HepG2 (cell line): ENCODE results near the gene PGAP1. TPM values are rescaled to one million over a fixed set of nuclear protein-coding genes. Genes with fewer than 3 reads are reported as not detected.

Experiments used
- ATAC-seq: fragments of 200-7000 bp; cut with Tn5 transposase; 3 replicates; pipeline ENCODE4 v1.9.1; 2020; ENCODE audit warnings: mild to moderate bottlenecking, moderate library complexity
- BruUV-seq: library from RNA; stranded (reverse); fragments of 400-500 nt; replicated peaks from 2 replicates; lab custom pipeline; 2021; lab: Mats Ljungman, UMichigan
- CTCF ChIA-PET: fragments of 300-600 bp; formaldehyde crosslinking; extraction: SDS; loops from one replicate; lab custom pipeline; 2021; ENCODE audit warnings: low total read pairs, inconsistent platforms, low intra/inter-chr PET ratio; lab: Yijun Ruan, JAX
- POLR2A ChIA-PET: fragments of 350-600 bp; sonication (Branson Sonifier 250); formaldehyde crosslinking; loops from one replicate; lab custom pipeline; 2020; ENCODE audit warnings: antibody characterized with exemption, inconsistent platforms; lab: Yijun Ruan, JAX
- DNase-seq: peaks from one replicate; pipeline ENCODE4 v3.0.0-alpha.2; 2015; ENCODE audit warnings: low spot score
- FAIRE-seq: peaks from 3 replicates; lab custom pipeline; 2011; peaks lifted over from hg19 to GRCh38; lab: Jason Lieb, UNC
- H2AFZ ChIP-seq: one replicate; pipeline ENCODE4 v1.6.1; 2011; ENCODE audit warnings: low read length, inconsistent platforms
- H3K27ac ChIP-seq: fragments of 300-600 bp; 3 replicates; pipeline ENCODE4 v1.8.0; 2011; ENCODE audit warnings: mixed run types, mild to moderate bottlenecking, mixed read lengths, low read length, inconsistent platforms; ENCODE audit not compliant: insufficient read depth; ENCODE audit errors: extremely low read length
- H3K27me3 ChIP-seq, 2 experiments: fragments of 200-600 bp in 1 of 2; 2 replicates in 1 of 2; 3 replicates in 1 of 2; pipeline versions ENCODE4 v1.6.0 to v1.8.0; 2011; ENCODE audit warnings: low read length in 2 of 2, mild to moderate bottlenecking in 2 of 2, moderate library complexity in 2 of 2, inconsistent platforms in 1 of 2; ENCODE audit not compliant: insufficient read depth in 2 of 2, control insufficient read depth in 1 of 2
- H3K36me3 ChIP-seq, 2 experiments: fragments of 200-600 bp in 1 of 2; replicated peaks in 1 of 2; 2 replicates in 1 of 2; 3 replicates in 1 of 2; pipeline versions ENCODE4 v1.5.1 to v1.8.0; 2011; ENCODE audit warnings: low read length in 2 of 2, inconsistent platforms in 1 of 2; ENCODE audit not compliant: insufficient read depth in 2 of 2, control insufficient read depth in 1 of 2
- H3K4me1 ChIP-seq: 2 replicates; pipeline ENCODE4 v1.5.1; 2012; ENCODE audit warnings: low read length, inconsistent platforms; ENCODE audit not compliant: insufficient read depth
- H3K4me2 ChIP-seq: 2 replicates; pipeline ENCODE4 v1.6.0; 2011; ENCODE audit warnings: low read depth, low read length, inconsistent platforms
- H3K4me3 ChIP-seq, 3 experiments: fragments of 200-600 bp in 1 of 3; sonication (generic), shearing (Covaris generic) in 1 of 3; replicated peaks in 1 of 3; 2 replicates each; pipeline ENCODE4 v1.5.1; 2011 to 2016; ENCODE audit warnings: low read length in 3 of 3, inconsistent platforms in 2 of 3, low read depth in 2 of 3, mild to moderate bottlenecking in 2 of 3, control low read depth in 1 of 3, mixed read lengths in 1 of 3; ENCODE audit not compliant: insufficient read depth in 1 of 3
- H3K79me2 ChIP-seq: one replicate; pipeline ENCODE4 v1.6.1; 2011; ENCODE audit warnings: low read length, inconsistent platforms; ENCODE audit not compliant: insufficient read depth
- H3K9ac ChIP-seq: 2 replicates; pipeline ENCODE4 v1.6.0; 2011; ENCODE audit warnings: mild to moderate bottlenecking, low read depth, low read length, inconsistent platforms; ENCODE audit not compliant: insufficient read depth
- H3K9me3 ChIP-seq: 2 replicates; pipeline ENCODE4 v1.5.1; 2012; ENCODE audit warnings: mild to moderate bottlenecking, low read length
- H4K20me1 ChIP-seq: 2 replicates; pipeline ENCODE4 v1.6.0; 2011; ENCODE audit warnings: inconsistent platforms, mild to moderate bottlenecking, low read length, moderate library complexity; ENCODE audit not compliant: insufficient read depth
- HOXA7 ChIP-seq: sonication (generic); formaldehyde crosslinking; IDR thresholded peaks from 2 replicates; pipeline ENCODE4 v1.8.1; 2022; ENCODE audit warnings: mild to moderate bottlenecking, missing genetic modification reagents, moderate library complexity
- ISL2 ChIP-seq: sonication (generic); formaldehyde crosslinking; IDR thresholded peaks from 2 replicates; pipeline ENCODE4 v1.5.0; 2020; ENCODE audit warnings: missing genetic modification reagents
- LCORL ChIP-seq, 2 experiments: fragments of 450-650 bp in 1 of 2; sonication (generic) in 1 of 2; formaldehyde crosslinking in 1 of 2; IDR thresholded peaks; 2 replicates each; pipeline versions ENCODE4 v1.5.0 to v1.6.1; 2017 to 2020; ENCODE audit warnings: antibody characterized with exemption in 1 of 2, missing genetic modification reagents in 1 of 2
- MED8 ChIP-seq: sonication (generic); formaldehyde crosslinking; IDR thresholded peaks from 2 replicates; pipeline ENCODE4 v1.8.1; 2023; ENCODE audit warnings: mild to moderate bottlenecking, missing genetic modification reagents; ENCODE audit not compliant: insufficient replicate concordance
- SIN3B ChIP-seq: fragments of 150-350 bp; IDR thresholded peaks from 2 replicates; pipeline ENCODE4 v1.6.1; 2014; ENCODE audit warnings: low read length
- TP53 ChIP-seq: sonication (generic); formaldehyde crosslinking; conservative IDR thresholded peaks from 2 replicates; pipeline ENCODE4 v1.4.0; 2020; ENCODE audit warnings: missing genetic modification reagents
- ZNF207 ChIP-seq: fragments of 450-650 bp; IDR thresholded peaks from 2 replicates; pipeline ENCODE4 v1.6.1; 2016; ENCODE audit warnings: antibody characterized with exemption, borderline replicate concordance
- ZNF326 ChIP-seq: sonication (generic); formaldehyde crosslinking; IDR thresholded peaks from 2 replicates; pipeline ENCODE4 v1.4.0; 2020; ENCODE audit warnings: missing genetic modification reagents, borderline replicate concordance
- ZNF354B ChIP-seq: sonication (generic); formaldehyde crosslinking; IDR thresholded peaks from 2 replicates; pipeline ENCODE4 v1.8.0; 2022; ENCODE audit warnings: mild to moderate bottlenecking, missing genetic modification reagents
- ZNF674 ChIP-seq: sonication (generic); formaldehyde crosslinking; IDR thresholded peaks from 2 replicates; pipeline ENCODE4 v1.5.0; 2020; ENCODE audit warnings: low read depth, mild to moderate bottlenecking, missing genetic modification reagents
- ZNF724P ChIP-seq: sonication (generic); formaldehyde crosslinking; IDR thresholded peaks from 2 replicates; pipeline ENCODE4 v1.8.0; 2022; ENCODE audit warnings: missing genetic modification reagents, borderline replicate concordance
- ZNF766 ChIP-seq: sonication (generic); formaldehyde crosslinking; IDR thresholded peaks from 2 replicates; pipeline ENCODE4 v1.5.0; 2020; ENCODE audit warnings: missing genetic modification reagents, borderline replicate concordance
- ZNF782 ChIP-seq: sonication (generic); formaldehyde crosslinking; IDR thresholded peaks from 2 replicates; pipeline ENCODE4 v1.4.0; 2020; ENCODE audit warnings: missing genetic modification reagents, mild to moderate bottlenecking, borderline replicate concordance
- WGBS: methylation state at CpG from one replicate; pipeline ENCODE4 v1.1.6; 2017; ENCODE audit warnings: low lambda C conversion rate; 5-methylcytosine and 5-hydroxymethylcytosine counted together
- in situ Hi-C: cut with HindIII; loops from 2 replicates; pipeline ENCODE4 v1.10.0; 2017; ENCODE audit warnings: low pct_unique_long_range_greater_than_20kb; ENCODE audit not compliant: extremely low pct_ligation_motif_present
- intact Hi-C: fragments of 100-400 bp; cut with micrococcal nuclease; formaldehyde crosslinking; loops from one replicate; pipeline ENCODE4 v1.10.0; 2022; ENCODE audit not compliant: unreplicated experiment
- polyA plus RNA-seq, 8 experiments: library from polyadenylated mRNA; depleted of rRNA in 3 of 8; stranded (reverse) in 7 of 8; unstranded in 1 of 8; fragments of >200 nt; fragmentation: Illumina TruSeq in 4 of 8; extraction: Trizol in 4 of 8; gene quantifications; 2 replicates each; pipeline versions ENCODE4 v1.2.1 to v1.2.3, GENCODE V29; 2011 to 2016; ENCODE audit warnings: low read depth in 4 of 8, missing spikeins in 1 of 8, mixed read lengths in 1 of 8; ENCODE audit not compliant: insufficient read depth in 1 of 8
- total RNA-seq, 5 experiments: library from RNA; depleted of rRNA; stranded (reverse); fragments of >200 nt; fragmentation: Illumina TruSeq; extraction: Trizol; gene quantifications; 2 replicates each; pipeline ENCODE4 v1.2.3, GENCODE V29; 2016; ENCODE audit warnings: low read depth in 1 of 5
- TF ChIP-seq, protein P1 (sequence below): sonication (generic); formaldehyde crosslinking; IDR thresholded peaks from 2 replicates; pipeline ENCODE4 v1.8.1; 2022; ENCODE audit warnings: mild to moderate bottlenecking, missing genetic modification reagents
- TF ChIP-seq, protein P2 (sequence below): sonication (generic); formaldehyde crosslinking; IDR thresholded peaks from 2 replicates; pipeline ENCODE4 v1.8.0; 2022; ENCODE audit warnings: mild to moderate bottlenecking, missing genetic modification reagents, moderate library complexity
- TF ChIP-seq, protein P3 (sequence below): sonication (generic); formaldehyde crosslinking; IDR thresholded peaks from 2 replicates; pipeline ENCODE4 v1.8.0; 2022; ENCODE audit warnings: missing genetic modification reagents, mild to moderate bottlenecking, inconsistent platforms, borderline replicate concordance
- TF ChIP-seq, protein P4 (sequence below): IDR thresholded peaks from 2 replicates; pipeline ENCODE4 v1.6.1; 2016
- TF ChIP-seq, protein P5 (sequence below): IDR thresholded peaks from 2 replicates; pipeline ENCODE4 v1.6.1; 2012; ENCODE audit warnings: low read depth, low read length, improper control_type of control experiment
- TF ChIP-seq, protein P6 (sequence below): IDR thresholded peaks from 2 replicates; pipeline ENCODE4 v1.6.1; 2016; ENCODE audit warnings: mild to moderate bottlenecking, missing biosample characterization, missing genetic modification reagents

PGAP1 gene
- total and polyA plus RNA-seq, 2 of the 13 experiments (the other 11 are each of a cell fraction or from before 2014, with no cell fraction given), result 4.1 to 6.4 TPM

DNA sequence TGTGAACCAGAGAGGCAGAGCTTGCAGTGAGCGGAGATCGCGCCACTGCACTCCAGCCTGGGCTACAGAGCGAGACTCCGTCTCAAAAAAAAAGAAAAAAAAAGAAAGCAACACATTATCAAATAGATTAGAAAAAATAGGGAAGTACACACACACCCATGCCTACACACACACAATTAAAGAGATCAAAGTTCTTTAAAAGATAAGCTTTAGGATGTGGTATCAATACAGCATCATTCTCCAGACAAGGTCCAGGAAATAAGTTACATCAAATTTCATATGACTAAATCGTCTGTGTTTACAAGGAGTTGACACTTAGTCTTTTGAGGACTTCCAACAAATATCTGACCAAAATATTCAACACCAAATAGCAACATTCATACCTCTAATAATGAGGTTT is 25.7 kb downstream of the PGAP1 start (continued):
- no peak for TF ChIP-seq ZNF326 (CRISPR knock-in tag)
- no peak for TF ChIP-seq MED8 (CRISPR knock-in tag)
- no peak for TF ChIP-seq ZNF782 (CRISPR knock-in tag)
- TF ChIP-seq ZNF207, result no peak
- TF ChIP-seq, protein P1, sequence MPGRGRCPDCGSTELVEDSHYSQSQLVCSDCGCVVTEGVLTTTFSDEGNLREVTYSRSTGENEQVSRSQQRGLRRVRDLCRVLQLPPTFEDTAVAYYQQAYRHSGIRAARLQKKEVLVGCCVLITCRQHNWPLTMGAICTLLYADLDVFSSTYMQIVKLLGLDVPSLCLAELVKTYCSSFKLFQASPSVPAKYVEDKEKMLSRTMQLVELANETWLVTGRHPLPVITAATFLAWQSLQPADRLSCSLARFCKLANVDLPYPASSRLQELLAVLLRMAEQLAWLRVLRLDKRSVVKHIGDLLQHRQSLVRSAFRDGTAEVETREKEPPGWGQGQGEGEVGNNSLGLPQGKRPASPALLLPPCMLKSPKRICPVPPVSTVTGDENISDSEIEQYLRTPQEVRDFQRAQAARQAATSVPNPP (CRISPR knock-in tag), result no peak
- TF ChIP-seq SIN3B, result no peak
- no peak for TF ChIP-seq HOXA7 (CRISPR knock-in tag)

DNA sequence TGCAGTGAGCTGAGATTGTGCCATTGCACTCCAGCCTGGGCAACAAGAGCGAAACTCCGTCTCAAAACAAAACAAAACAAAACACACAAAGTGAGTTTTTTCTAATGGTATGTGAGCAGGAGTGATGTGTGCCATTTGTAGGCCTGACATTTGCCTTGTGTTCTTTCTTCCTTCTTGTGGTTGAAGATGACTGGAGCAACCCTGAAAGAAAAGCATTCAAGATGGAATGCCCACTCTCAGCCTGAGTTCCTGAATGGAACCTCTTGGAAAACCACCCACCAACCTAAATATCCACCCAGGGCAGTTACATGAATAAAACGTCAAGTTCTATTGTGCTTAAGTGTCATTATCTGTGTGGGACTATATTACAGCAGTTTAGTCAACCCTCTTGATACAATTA is 26.5 kb downstream of the PGAP1 start:
- no peak for FAIRE-seq
- Histone ChIP-seq H3K4me3 (no peak overlapping the region), H3K9ac (no peak overlapping the region), H3K4me2 (no peak overlapping the region), H3K9me3 (no peaks in the 10 kb centered on the region), H3K27ac (no peak overlapping the region), H2AFZ (no peak overlapping the region), H3K79me2 (no peaks in the 10 kb centered on the region), H3K36me3 (peaks cover 7 to 23% of the 10 kb centered on the region in 2 experiments), H3K4me1 (no peaks in the 10 kb centered on the region), H4K20me1 (no peaks in the 10 kb centered on the region), H3K27me3 (no peaks in the 10 kb centered on the region)
- intact Hi-C loops (no loop called here), in situ Hi-C loops (no loop called here)
- no TSS peak for BruUV-seq
- CTCF ChIA-PET, result no interaction called here
- no peak for DNase-seq
- POLR2A ChIA-PET, result no interaction called here
- ATAC-seq, result no peak
- WGBS, result 93% methylated on average over 3 of the region's 3 CpGs
- TF ChIP-seq ZNF354B (CRISPR knock-in tag) (no peak), TP53 (CRISPR knock-in tag) (no peak), ZNF674 (CRISPR knock-in tag) (no peak), ZNF724P (CRISPR knock-in tag) (no peak), LCORL (IDR thresholded peaks at IDR 0.05) (no peak), LCORL (CRISPR knock-in tag; IDR thresholded peaks at IDR 0.05) (no peak), ZNF207 (no peak), ISL2 (CRISPR knock-in tag) (no peak), ZNF766 (CRISPR knock-in tag) (no peak)
- TF ChIP-seq, protein P2, sequence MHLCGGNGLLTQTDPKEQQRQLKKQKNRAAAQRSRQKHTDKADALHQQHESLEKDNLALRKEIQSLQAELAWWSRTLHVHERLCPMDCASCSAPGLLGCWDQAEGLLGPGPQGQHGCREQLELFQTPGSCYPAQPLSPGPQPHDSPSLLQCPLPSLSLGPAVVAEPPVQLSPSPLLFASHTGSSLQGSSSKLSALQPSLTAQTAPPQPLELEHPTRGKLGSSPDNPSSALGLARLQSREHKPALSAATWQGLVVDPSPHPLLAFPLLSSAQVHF, result no peak
- TF ChIP-seq, protein P3, sequence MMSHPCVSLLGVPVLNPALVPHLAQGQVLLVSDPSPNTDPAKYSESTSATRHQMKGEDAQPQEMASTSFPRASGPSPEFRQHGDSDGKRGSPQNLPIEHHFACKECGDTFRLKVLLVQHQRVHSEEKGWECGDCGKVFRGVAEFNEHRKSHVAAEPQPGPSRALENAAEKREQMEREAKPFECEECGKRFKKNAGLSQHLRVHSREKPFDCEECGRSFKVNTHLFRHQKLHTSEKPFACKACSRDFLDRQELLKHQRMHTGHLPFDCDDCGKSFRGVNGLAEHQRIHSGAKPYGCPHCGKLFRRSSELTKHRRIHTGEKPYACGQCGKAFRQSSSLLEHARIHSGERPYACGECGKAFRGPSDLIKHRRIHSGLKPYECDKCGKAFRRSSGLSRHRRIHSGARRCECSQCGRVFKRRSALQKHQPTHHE, result no peak
- TF ChIP-seq, protein P4, sequence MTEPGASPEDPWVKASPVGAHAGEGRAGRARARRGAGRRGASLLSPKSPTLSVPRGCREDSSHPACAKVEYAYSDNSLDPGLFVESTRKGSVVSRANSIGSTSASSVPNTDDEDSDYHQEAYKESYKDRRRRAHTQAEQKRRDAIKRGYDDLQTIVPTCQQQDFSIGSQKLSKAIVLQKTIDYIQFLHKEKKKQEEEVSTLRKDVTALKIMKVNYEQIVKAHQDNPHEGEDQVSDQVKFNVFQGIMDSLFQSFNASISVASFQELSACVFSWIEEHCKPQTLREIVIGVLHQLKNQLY (CRISPR knock-in tag), result no peak
- TF ChIP-seq, protein P5, sequence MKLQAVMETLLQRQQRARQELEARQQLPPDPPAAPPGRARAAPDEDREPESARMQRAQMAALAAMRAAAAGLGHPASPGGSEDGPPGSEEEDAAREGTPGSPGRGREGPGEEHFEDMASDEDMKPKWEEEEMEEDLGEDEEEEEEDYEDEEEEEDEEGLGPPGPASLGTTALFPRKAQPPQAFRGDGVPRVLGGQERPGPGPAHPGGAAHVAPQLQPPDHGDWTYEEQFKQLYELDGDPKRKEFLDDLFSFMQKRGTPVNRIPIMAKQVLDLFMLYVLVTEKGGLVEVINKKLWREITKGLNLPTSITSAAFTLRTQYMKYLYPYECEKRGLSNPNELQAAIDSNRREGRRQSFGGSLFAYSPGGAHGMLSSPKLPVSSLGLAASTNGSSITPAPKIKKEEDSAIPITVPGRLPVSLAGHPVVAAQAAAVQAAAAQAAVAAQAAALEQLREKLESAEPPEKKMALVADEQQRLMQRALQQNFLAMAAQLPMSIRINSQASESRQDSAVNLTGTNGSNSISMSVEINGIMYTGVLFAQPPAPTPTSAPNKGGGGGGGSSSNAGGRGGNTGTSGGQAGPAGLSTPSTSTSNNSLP, result no peak
- TF ChIP-seq, protein P6, sequence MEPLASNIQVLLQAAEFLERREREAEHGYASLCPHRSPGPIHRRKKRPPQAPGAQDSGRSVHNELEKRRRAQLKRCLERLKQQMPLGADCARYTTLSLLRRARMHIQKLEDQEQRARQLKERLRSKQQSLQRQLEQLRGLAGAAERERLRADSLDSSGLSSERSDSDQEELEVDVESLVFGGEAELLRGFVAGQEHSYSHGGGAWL (CRISPR knock-in tag), result no peak
